Adrenal gland (tissue), 5 donors: ENCODE measurements around the gene TBC1D2B.

ENCODE experiments used
- POLR2A ChIP-seq, 2 donors: fragments of 450-650 bp; IDR thresholded peaks; one replicate each; pipeline ENCODE4 v1.6.1; 2017; ENCODE audit warnings: antibody characterized with exemption in 2 of 2, mild to moderate bottlenecking in 2 of 2, moderate library complexity in 1 of 2
- TF ChIP-seq, protein P1 (sequence below), 6 experiments: fragments of 450-650 bp in 4 of 6; fragments of 200-600 bp in 2 of 6; sonication (generic) in 1 of 6; IDR thresholded peaks; 1 replicate in 5 of 6; 2 replicates in 1 of 6; pipeline versions ENCODE4 v1.5.1 to v1.8.0; 2016 to 2021; ENCODE audit warnings: antibody characterized with exemption in 6 of 6, mild to moderate bottlenecking in 2 of 6, moderate library complexity in 1 of 6
- donor health status: DM: no; HTN: no; CAD: no.

DNA sequence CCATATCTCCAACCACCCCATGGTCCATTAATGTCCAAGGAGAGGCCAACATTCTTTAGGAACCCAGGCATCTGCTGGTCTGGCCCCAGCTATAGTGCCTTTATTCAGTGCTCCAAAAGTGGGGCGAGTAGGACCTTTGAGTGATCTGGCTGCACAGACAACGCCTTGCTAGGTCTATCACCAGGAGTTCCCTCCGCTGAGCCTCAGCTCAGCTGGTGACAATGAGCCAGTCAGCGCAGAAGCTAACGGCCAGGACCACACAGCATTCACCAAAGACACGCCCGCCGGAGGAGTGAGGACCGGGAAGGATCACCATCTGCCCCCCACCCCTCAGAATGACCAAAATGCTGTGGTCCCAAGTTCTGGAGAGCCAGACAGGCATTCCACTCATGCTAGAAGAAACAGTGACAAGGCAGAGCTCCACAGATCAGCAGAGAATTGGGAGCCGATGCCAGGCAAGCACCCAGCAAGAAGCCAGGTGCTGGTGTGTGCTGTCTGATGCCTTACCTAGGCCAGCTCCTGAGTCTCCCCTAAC lies 19.0 kb downstream of the TBC1D2B start:
- TF ChIP-seq, protein P1, sequence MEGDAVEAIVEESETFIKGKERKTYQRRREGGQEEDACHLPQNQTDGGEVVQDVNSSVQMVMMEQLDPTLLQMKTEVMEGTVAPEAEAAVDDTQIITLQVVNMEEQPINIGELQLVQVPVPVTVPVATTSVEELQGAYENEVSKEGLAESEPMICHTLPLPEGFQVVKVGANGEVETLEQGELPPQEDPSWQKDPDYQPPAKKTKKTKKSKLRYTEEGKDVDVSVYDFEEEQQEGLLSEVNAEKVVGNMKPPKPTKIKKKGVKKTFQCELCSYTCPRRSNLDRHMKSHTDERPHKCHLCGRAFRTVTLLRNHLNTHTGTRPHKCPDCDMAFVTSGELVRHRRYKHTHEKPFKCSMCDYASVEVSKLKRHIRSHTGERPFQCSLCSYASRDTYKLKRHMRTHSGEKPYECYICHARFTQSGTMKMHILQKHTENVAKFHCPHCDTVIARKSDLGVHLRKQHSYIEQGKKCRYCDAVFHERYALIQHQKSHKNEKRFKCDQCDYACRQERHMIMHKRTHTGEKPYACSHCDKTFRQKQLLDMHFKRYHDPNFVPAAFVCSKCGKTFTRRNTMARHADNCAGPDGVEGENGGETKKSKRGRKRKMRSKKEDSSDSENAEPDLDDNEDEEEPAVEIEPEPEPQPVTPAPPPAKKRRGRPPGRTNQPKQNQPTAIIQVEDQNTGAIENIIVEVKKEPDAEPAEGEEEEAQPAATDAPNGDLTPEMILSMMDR (IDR thresholded peaks at IDR 0.05): no peak
- TF ChIP-seq POLR2A (IDR thresholded peaks at IDR 0.05): no peak
